Astrocyte (in vitro differentiated cells and primary cell): Measurements from ENCODE around the gene RBPJL. TPM values are rescaled to one million over a fixed set of nuclear protein-coding genes. Genes with fewer than 3 reads are reported as not detected.

Source experiments
- DNase-seq: peaks from one replicate; pipeline ENCODE4 v3.0.0-alpha.2; 2010; ENCODE audit warnings: low read depth
- FAIRE-seq: peaks from 2 replicates; lab custom pipeline; 2011; peaks lifted over from hg19 to GRCh38; lab: Jason Lieb, UNC
- H2AFZ ChIP-seq: 2 replicates; pipeline ENCODE4 v1.6.0; 2012; ENCODE audit warnings: low read depth, low read length, inconsistent platforms
- H3K27ac ChIP-seq: 2 replicates; pipeline ENCODE4 v1.5.1; 2011; ENCODE audit warnings: low read depth, low read length, inconsistent platforms
- H3K27me3 ChIP-seq: 2 replicates; pipeline ENCODE4 v1.6.0; 2011; ENCODE audit warnings: low read length, inconsistent platforms; ENCODE audit not compliant: insufficient read depth
- H3K36me3 ChIP-seq: 2 replicates; pipeline ENCODE4 v1.5.1; 2011; ENCODE audit warnings: low read length, inconsistent platforms; ENCODE audit not compliant: insufficient read depth
- H3K4me1 ChIP-seq: 2 replicates; pipeline ENCODE4 v1.5.1; 2011; ENCODE audit warnings: low read length, inconsistent platforms; ENCODE audit not compliant: insufficient read depth
- H3K4me2 ChIP-seq: 2 replicates; pipeline ENCODE4 v1.6.0; 2012; ENCODE audit warnings: low read length, inconsistent platforms
- H3K4me3 ChIP-seq: 2 replicates; pipeline ENCODE4 v1.5.1; 2011; ENCODE audit warnings: low read depth, mild to moderate bottlenecking, low read length, inconsistent platforms; ENCODE audit not compliant: insufficient read depth
- H3K79me2 ChIP-seq: 2 replicates; pipeline ENCODE4 v1.6.0; 2012; ENCODE audit warnings: mild to moderate bottlenecking, low read length, inconsistent platforms; ENCODE audit not compliant: insufficient read depth
- H3K9ac ChIP-seq: 2 replicates; pipeline ENCODE4 v1.6.0; 2012; ENCODE audit warnings: mild to moderate bottlenecking, low read length, inconsistent platforms
- H3K9me3 ChIP-seq: 2 replicates; pipeline ENCODE4 v1.5.1; 2012; ENCODE audit warnings: low read depth, mild to moderate bottlenecking, low read length, inconsistent platforms; ENCODE audit not compliant: insufficient read depth
- H4K20me1 ChIP-seq: 2 replicates; pipeline ENCODE4 v1.6.0; 2012; ENCODE audit warnings: low read length, inconsistent platforms; ENCODE audit not compliant: insufficient read depth
- H3K27ac Mint-ChIP-seq: one replicate; pipeline ENCODE4 v1.8.0; 2021; ENCODE audit warnings: mild to moderate bottlenecking, mixed read lengths; ENCODE audit not compliant: unreplicated experiment
- H3K27me3 Mint-ChIP-seq: one replicate; pipeline ENCODE4 v1.8.0; 2021; ENCODE audit warnings: low read depth, mixed read lengths; ENCODE audit not compliant: unreplicated experiment
- H3K36me3 Mint-ChIP-seq: one replicate; pipeline ENCODE4 v1.8.0; 2021; ENCODE audit warnings: low read depth, mixed read lengths; ENCODE audit not compliant: unreplicated experiment
- H3K4me1 Mint-ChIP-seq: one replicate; pipeline ENCODE4 v1.8.0; 2021; ENCODE audit warnings: low read depth, mixed read lengths; ENCODE audit not compliant: unreplicated experiment
- H3K4me3 Mint-ChIP-seq: one replicate; pipeline ENCODE4 v1.8.0; 2021; ENCODE audit warnings: mild to moderate bottlenecking, moderate library complexity, mixed read lengths; ENCODE audit not compliant: unreplicated experiment
- H3K9me3 Mint-ChIP-seq: one replicate; pipeline ENCODE4 v1.8.0; 2021; ENCODE audit warnings: mild to moderate bottlenecking, mixed read lengths; ENCODE audit not compliant: unreplicated experiment
- EZH2 ChIP-seq: IDR thresholded peaks from 2 replicates; pipeline ENCODE4 v1.6.1; 2012; ENCODE audit warnings: mild to moderate bottlenecking, low read length, inconsistent platforms; ENCODE audit not compliant: insufficient read depth
- total RNA-seq: library from RNA; stranded (reverse); gene quantifications from 2 replicates; pipeline ENCODE4 v1.2.1, GENCODE V29; 2021
- TF ChIP-seq, protein P1 (sequence below): IDR thresholded peaks from 2 replicates; pipeline ENCODE4 v1.5.1; 2011; ENCODE audit warnings: low read depth, mild to moderate bottlenecking, inconsistent platforms, low read length, moderate library complexity; ENCODE audit not compliant: insufficient read depth

RBPJL gene
- total RNA-seq, 1 donor from 2014 or later = not detected

DNA sequence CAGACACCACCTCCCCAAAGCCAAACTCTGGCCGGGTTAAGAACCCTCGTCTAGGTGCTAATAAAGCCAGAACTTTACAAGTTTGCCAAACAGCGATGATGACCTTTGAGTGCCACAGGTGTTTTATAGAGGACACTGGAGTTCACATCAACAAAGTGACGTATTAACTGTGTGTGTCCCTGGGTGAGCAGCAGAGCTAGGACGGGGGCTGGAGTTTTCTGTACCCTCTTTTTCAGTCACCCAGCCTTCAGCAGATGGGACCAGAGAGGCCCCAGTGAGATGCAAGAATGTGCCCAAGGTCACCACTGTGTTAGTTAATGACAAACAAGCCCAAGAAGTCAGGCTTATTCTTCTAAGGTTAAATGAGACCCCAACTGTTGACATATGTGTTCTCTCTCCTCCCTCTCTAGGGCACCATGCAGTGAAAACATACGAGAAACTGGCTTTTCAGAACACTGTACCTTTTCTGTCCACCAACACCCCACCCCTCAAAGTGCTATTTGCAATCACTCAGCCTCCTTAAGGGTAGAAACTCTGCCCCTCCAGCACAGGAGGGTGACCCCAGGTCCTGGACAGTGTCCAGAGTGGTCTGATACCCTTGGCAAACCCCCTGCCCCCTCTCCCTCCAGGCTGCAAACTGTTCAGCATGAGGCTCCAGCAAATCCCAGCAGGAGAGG lies 36.4 kb downstream of the RBPJL start:
- Histone ChIP-seq H3K79me2 (peaks cover 100% of the 10 kb centered on the region), H3K4me3 (peak overlapping the region; percentile 43), H4K20me1 (peaks cover 53% of the 10 kb centered on the region), H3K36me3 (peaks cover 8% of the 10 kb centered on the region), H3K27me3 (no peaks in the 10 kb centered on the region), H3K9me3 (no peaks in the 10 kb centered on the region), H3K4me1 (peaks cover 79% of the 10 kb centered on the region), H3K4me2 (peak overlapping the region; percentile 95), H3K9ac (peak overlapping the region; percentile 99), H2AFZ (no peak overlapping the region), H3K27ac (peak overlapping the region; percentile 93)
- Mint-ChIP-seq H3K27ac (peak overlapping the region; percentile 89), H3K4me3 (peak overlapping the region; percentile 77), H3K9me3 (no peaks in the 10 kb centered on the region), H3K27me3 (no peaks in the 10 kb centered on the region), H3K4me1 (peaks cover 76% of the 10 kb centered on the region), H3K36me3 (peaks cover 4% of the 10 kb centered on the region)
- no peak for FAIRE-seq
- TF ChIP-seq, protein P1, sequence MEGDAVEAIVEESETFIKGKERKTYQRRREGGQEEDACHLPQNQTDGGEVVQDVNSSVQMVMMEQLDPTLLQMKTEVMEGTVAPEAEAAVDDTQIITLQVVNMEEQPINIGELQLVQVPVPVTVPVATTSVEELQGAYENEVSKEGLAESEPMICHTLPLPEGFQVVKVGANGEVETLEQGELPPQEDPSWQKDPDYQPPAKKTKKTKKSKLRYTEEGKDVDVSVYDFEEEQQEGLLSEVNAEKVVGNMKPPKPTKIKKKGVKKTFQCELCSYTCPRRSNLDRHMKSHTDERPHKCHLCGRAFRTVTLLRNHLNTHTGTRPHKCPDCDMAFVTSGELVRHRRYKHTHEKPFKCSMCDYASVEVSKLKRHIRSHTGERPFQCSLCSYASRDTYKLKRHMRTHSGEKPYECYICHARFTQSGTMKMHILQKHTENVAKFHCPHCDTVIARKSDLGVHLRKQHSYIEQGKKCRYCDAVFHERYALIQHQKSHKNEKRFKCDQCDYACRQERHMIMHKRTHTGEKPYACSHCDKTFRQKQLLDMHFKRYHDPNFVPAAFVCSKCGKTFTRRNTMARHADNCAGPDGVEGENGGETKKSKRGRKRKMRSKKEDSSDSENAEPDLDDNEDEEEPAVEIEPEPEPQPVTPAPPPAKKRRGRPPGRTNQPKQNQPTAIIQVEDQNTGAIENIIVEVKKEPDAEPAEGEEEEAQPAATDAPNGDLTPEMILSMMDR = no peak
- no peak for TF ChIP-seq EZH2
- DNase-seq = no peak

DNA sequence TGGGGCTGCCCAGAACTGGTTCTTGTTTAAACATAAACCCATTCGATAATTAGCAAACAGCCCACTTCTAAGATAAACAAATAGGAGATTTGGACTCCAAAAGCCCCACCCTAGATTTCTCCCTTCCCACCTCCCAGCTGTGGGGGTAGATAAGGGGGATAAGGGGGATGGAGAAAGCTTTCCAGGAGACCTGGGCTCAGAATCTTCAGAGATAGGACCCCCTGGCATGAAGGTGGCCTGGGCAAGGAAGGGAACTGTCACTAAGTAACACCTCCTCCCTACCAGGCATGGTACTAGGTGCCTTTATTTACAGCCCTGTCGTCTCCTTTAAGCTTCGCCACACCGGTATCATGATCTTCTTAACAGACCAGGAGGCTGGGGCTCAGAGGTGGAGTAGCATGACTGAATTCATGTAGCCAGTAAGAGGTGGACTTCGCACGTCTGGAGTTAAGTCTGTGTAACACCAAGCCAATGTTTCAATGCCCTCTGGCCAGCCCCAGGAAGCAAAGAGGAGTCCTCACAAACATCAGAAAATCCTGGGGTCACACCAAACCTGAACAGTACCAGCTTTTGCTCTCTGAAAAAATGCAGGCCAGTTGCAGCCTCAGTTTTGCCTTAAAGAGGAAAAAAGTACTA lies 37.0 kb downstream of the RBPJL start:
- Histone ChIP-seq H3K9me3 (no peaks in the 10 kb centered on the region), H3K27ac (peak overlapping the region; percentile 93), H3K9ac (peak overlapping the region; percentile 99), H3K36me3 (peaks cover 8% of the 10 kb centered on the region), H3K79me2 (peaks cover 95% of the 10 kb centered on the region), H3K4me2 (peak overlapping the region; percentile 95), H3K4me3 (peak overlapping the region; percentile 43), H3K4me1 (peaks cover 75% of the 10 kb centered on the region), H2AFZ (no peak overlapping the region), H4K20me1 (peaks cover 53% of the 10 kb centered on the region), H3K27me3 (no peaks in the 10 kb centered on the region)
- TF ChIP-seq, protein P1 = no peak
- no peak for TF ChIP-seq EZH2
- Mint-ChIP-seq H3K9me3 (no peaks in the 10 kb centered on the region), H3K4me1 (peaks cover 69% of the 10 kb centered on the region), H3K27ac (peak overlapping the region; percentile 89), H3K27me3 (no peaks in the 10 kb centered on the region), H3K4me3 (peak overlapping the region; percentile 73), H3K36me3 (peaks cover 4% of the 10 kb centered on the region)
- DNase-seq (no peak), FAIRE-seq (no peak)
